Smooth muscle cell (in vitro differentiated cells): ENCODE measurements around the gene MEIKIN. TPM values are rescaled to one million over a fixed set of nuclear protein-coding genes. Genes with fewer than 3 reads are reported as not detected.

Experiments
- DNase-seq: peaks from one replicate; lab custom pipeline; 2025; ENCODE audit not compliant: unreplicated experiment; lab: John Stamatoyannopoulos, UW
- H2AFZ ChIP-seq: fragments of 200-600 bp; sonication (generic); 2 replicates; pipeline ENCODE4 v1.6.0; 2016; ENCODE audit warnings: antibody characterized with exemption, low read depth, mild to moderate bottlenecking
- H3F3A ChIP-seq: fragments of 200-600 bp; sonication (generic); 2 replicates; pipeline ENCODE4 v1.6.0; 2017; ENCODE audit warnings: antibody characterized with exemption, low read depth
- H3K27ac ChIP-seq: fragments of 200-600 bp; sonication (generic); 2 replicates; pipeline ENCODE4 v1.5.1; 2016; ENCODE audit warnings: low read depth, mild to moderate bottlenecking
- H3K27me3 ChIP-seq: fragments of 200-600 bp; sonication (generic); 2 replicates; pipeline ENCODE4 v1.6.1; 2016; ENCODE audit warnings: low read depth, mild to moderate bottlenecking
- H3K36me3 ChIP-seq: fragments of 200-600 bp; sonication (generic); 2 replicates; pipeline ENCODE4 v1.5.1; 2016; ENCODE audit warnings: low read depth
- H3K4me1 ChIP-seq: fragments of 200-600 bp; sonication (generic); 2 replicates; pipeline ENCODE4 v1.5.1; 2016; ENCODE audit warnings: low read depth
- H3K4me2 ChIP-seq: fragments of 200-600 bp; sonication (generic); 2 replicates; pipeline ENCODE4 v1.6.0; 2016; ENCODE audit warnings: mild to moderate bottlenecking
- H3K4me3 ChIP-seq: fragments of 200-600 bp; sonication (generic); 2 replicates; pipeline ENCODE4 v1.5.1; 2016; ENCODE audit warnings: mild to moderate bottlenecking
- H3K79me2 ChIP-seq: fragments of 200-600 bp; sonication (generic); 2 replicates; pipeline ENCODE4 v1.6.0; 2016; ENCODE audit warnings: low read depth, mild to moderate bottlenecking
- H3K9ac ChIP-seq: fragments of 200-600 bp; sonication (generic); 2 replicates; pipeline ENCODE4 v1.6.0; 2016; ENCODE audit warnings: low read depth
- H3K9me3 ChIP-seq: fragments of 200-600 bp; sonication (generic); replicated peaks from 2 replicates; pipeline ENCODE4 v1.5.1; 2016; ENCODE audit warnings: low read depth
- H4K20me1 ChIP-seq: fragments of 200-600 bp; sonication (generic); 2 replicates; pipeline ENCODE4 v1.6.0; 2016; ENCODE audit warnings: low read depth
- WGBS: methylation state at CpG from one replicate; pipeline ENCODE4 v1.1.7; 2016; ENCODE audit warnings: low lambda C conversion rate; 5-methylcytosine and 5-hydroxymethylcytosine counted together
- polyA plus RNA-seq: library from polyadenylated mRNA; unstranded; fragments of >200 nt; fragmentation: Nextera tagmentation; extraction: Ambion mirVana; gene quantifications from 2 replicates; pipeline ENCODE4 v1.2.1, GENCODE V29; 2016
- total RNA-seq: library from RNA; depleted of rRNA; stranded (reverse); fragments of >200 nt; gene quantifications from 2 replicates; pipeline ENCODE4 v1.2.3, GENCODE V29; 2014
- TF ChIP-seq, protein P1 (sequence below): fragments of 200-600 bp; sonication (generic); IDR thresholded peaks from 2 replicates; pipeline ENCODE4 v1.5.1; 2017; ENCODE audit warnings: borderline replicate concordance, mild to moderate bottlenecking, antibody characterized with exemption; ENCODE audit not compliant: insufficient read depth, poor library complexity, severe bottlenecking

Gene MEIKIN
- total and polyA plus RNA-seq, 2 experiments from 2014 or later = not detected

DNA sequence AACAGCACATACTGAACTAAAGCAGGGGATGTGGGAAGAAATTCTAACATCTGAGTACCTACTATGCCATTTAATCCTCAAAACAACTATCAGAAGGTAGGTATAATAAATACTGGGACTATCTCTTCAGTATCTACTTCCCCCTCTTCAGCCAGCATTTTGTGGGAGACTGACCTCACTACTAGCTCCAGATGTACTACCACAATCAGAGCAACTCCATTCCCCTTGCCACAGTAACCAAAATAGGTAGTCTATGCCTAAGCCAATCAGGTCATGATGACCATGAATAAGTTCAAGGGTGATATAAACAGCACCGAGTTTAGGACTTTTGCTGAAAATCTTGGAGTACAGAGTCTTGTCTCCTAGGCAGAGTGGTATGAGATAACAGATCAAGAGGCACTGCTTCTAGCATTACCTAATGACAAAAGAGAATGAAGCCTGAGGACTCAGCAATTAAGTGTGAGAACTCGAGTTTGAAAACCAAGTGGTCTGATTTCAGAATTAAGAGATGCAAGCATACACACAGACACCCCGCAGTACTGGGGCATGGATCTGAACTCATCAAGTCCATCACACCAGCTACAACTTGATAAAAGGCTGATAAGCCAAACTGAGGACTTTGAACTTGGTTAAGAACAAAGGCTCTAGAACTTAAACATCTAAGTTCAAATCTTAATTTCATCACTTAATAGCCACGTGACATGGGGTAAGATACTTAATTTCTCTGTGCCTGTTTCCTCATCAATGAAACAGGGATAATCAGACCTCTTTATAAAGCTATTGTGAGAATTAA lies 158.4 kb downstream of the MEIKIN start:
- Histone ChIP-seq H2AFZ (no peak overlapping the region), H3K27me3 (no peaks in the 10 kb centered on the region), H3K9ac (no peak overlapping the region), H3K36me3 (no peaks in the 10 kb centered on the region), H3K4me1 (peaks cover 7% of the 10 kb centered on the region), H3K9me3 (no peaks in the 10 kb centered on the region), H3K4me2 (no peak overlapping the region), H3K27ac (no peak overlapping the region), H3K4me3 (no peak overlapping the region), H3K79me2 (peaks cover 97% of the 10 kb centered on the region), H4K20me1 (peaks cover 96% of the 10 kb centered on the region), H3F3A (no peaks in the 10 kb centered on the region)
- TF ChIP-seq, protein P1, sequence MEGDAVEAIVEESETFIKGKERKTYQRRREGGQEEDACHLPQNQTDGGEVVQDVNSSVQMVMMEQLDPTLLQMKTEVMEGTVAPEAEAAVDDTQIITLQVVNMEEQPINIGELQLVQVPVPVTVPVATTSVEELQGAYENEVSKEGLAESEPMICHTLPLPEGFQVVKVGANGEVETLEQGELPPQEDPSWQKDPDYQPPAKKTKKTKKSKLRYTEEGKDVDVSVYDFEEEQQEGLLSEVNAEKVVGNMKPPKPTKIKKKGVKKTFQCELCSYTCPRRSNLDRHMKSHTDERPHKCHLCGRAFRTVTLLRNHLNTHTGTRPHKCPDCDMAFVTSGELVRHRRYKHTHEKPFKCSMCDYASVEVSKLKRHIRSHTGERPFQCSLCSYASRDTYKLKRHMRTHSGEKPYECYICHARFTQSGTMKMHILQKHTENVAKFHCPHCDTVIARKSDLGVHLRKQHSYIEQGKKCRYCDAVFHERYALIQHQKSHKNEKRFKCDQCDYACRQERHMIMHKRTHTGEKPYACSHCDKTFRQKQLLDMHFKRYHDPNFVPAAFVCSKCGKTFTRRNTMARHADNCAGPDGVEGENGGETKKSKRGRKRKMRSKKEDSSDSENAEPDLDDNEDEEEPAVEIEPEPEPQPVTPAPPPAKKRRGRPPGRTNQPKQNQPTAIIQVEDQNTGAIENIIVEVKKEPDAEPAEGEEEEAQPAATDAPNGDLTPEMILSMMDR = no peak
- no peak for DNase-seq
- WGBS = 75% methylated on average over 4 of the region's 4 CpGs

DNA sequence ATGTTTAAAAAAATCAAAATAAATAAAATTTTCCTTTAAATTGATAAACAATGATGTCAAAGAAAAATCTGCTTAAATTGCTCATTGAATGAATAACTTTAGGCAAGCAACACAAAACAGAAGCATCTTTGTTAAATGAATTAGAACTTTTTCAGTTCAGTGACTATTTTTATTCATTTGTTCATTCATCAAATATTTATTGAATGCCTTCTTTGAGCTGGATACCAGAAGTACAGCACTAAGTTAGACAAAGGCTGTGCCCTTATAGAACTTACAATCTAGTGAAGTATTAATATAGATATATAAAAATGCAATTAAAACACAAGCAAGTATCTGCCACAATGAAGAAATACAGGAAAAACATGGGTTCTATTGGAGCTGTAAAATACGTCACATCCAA lies 159.4 kb downstream of the MEIKIN start:
- Histone ChIP-seq H3K79me2 (peaks cover 97% of the 10 kb centered on the region), H3K9me3 (no peaks in the 10 kb centered on the region), H2AFZ (no peak overlapping the region), H3K36me3 (no peaks in the 10 kb centered on the region), H3K9ac (no peak overlapping the region), H3K27me3 (no peaks in the 10 kb centered on the region), H3K27ac (no peak overlapping the region), H4K20me1 (peaks cover 96% of the 10 kb centered on the region), H3F3A (no peaks in the 10 kb centered on the region), H3K4me2 (no peak overlapping the region), H3K4me3 (no peak overlapping the region), H3K4me1 (peaks cover 7% of the 10 kb centered on the region)
- DNase-seq = no peak
- TF ChIP-seq, protein P1 = no peak
- 97% methylated on average over 1 of the region's 1 CpG for WGBS

GRCh38 chr5:131783874-131784273 lies 161.6 kb downstream of the MEIKIN start:
- peaks cover 95% of the 10 kb centered on the region for H4K20me1 ChIP-seq
- TF ChIP-seq, protein P1 = no peak
- WGBS = 93% methylated on average over 1 of the region's 1 CpG

GRCh38 chr5:131783357-131783756 lies 162.1 kb downstream of the MEIKIN start:
- H3K27me3 ChIP-seq = no peaks in the 10 kb centered on the region
- H3F3A ChIP-seq = no peaks in the 10 kb centered on the region
- no peak overlapping the region for H2AFZ ChIP-seq
- peaks cover 91% of the 10 kb centered on the region for H3K79me2 ChIP-seq
- no peak for DNase-seq
- 96% methylated on average over 1 of the region's 1 CpG for WGBS
- no peaks in the 10 kb centered on the region for H3K9me3 ChIP-seq
- TF ChIP-seq, protein P1 = no peak
- H4K20me1 ChIP-seq = peaks cover 90% of the 10 kb centered on the region
- no peak overlapping the region for H3K4me3 ChIP-seq
- H3K9ac ChIP-seq = no peak overlapping the region
- peaks cover 7% of the 10 kb centered on the region for H3K4me1 ChIP-seq
- H3K36me3 ChIP-seq = no peaks in the 10 kb centered on the region
- no peak overlapping the region for H3K4me2 ChIP-seq
- H3K27ac ChIP-seq = no peak overlapping the region

More at GRCh38 chr5:131783874-131784273, 161.6 kb downstream of the MEIKIN start:
- no peaks in the 10 kb centered on the region for H3K36me3 ChIP-seq
- no peak overlapping the region for H3K27ac ChIP-seq
- H3K9ac ChIP-seq = no peak overlapping the region
- no peak overlapping the region for H3K4me2 ChIP-seq
- H3K79me2 ChIP-seq = peaks cover 96% of the 10 kb centered on the region
- H3K27me3 ChIP-seq = no peaks in the 10 kb centered on the region
- H3K4me3 ChIP-seq = no peak overlapping the region
- no peak overlapping the region for H2AFZ ChIP-seq
- peaks cover 7% of the 10 kb centered on the region for H3K4me1 ChIP-seq
- DNase-seq = no peak
- H3K9me3 ChIP-seq = no peaks in the 10 kb centered on the region
- H3F3A ChIP-seq = no peaks in the 10 kb centered on the region
